GM21360 (cell line): ENCODE measurements around the gene GCNA.

Experiments
- ATAC-seq: cut with Tn5 transposase; IDR thresholded peaks from one replicate; pipeline ENCODE4 v1.9.1; 2021; ENCODE audit warnings: mild to moderate bottlenecking, moderate library complexity; ENCODE audit not compliant: unreplicated experiment

GCNA gene, protein sequence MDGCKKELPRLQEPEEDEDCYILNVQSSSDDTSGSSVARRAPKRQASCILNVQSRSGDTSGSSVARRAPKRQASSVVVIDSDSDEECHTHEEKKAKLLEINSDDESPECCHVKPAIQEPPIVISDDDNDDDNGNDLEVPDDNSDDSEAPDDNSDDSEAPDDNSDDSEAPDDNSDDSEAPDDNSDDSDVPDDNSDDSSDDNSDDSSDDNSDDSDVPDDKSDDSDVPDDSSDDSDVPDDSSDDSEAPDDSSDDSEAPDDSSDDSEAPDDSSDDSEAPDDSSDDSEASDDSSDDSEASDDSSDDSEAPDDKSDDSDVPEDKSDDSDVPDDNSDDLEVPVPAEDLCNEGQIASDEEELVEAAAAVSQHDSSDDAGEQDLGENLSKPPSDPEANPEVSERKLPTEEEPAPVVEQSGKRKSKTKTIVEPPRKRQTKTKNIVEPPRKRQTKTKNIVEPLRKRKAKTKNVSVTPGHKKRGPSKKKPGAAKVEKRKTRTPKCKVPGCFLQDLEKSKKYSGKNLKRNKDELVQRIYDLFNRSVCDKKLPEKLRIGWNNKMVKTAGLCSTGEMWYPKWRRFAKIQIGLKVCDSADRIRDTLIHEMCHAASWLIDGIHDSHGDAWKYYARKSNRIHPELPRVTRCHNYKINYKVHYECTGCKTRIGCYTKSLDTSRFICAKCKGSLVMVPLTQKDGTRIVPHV

DNA sequence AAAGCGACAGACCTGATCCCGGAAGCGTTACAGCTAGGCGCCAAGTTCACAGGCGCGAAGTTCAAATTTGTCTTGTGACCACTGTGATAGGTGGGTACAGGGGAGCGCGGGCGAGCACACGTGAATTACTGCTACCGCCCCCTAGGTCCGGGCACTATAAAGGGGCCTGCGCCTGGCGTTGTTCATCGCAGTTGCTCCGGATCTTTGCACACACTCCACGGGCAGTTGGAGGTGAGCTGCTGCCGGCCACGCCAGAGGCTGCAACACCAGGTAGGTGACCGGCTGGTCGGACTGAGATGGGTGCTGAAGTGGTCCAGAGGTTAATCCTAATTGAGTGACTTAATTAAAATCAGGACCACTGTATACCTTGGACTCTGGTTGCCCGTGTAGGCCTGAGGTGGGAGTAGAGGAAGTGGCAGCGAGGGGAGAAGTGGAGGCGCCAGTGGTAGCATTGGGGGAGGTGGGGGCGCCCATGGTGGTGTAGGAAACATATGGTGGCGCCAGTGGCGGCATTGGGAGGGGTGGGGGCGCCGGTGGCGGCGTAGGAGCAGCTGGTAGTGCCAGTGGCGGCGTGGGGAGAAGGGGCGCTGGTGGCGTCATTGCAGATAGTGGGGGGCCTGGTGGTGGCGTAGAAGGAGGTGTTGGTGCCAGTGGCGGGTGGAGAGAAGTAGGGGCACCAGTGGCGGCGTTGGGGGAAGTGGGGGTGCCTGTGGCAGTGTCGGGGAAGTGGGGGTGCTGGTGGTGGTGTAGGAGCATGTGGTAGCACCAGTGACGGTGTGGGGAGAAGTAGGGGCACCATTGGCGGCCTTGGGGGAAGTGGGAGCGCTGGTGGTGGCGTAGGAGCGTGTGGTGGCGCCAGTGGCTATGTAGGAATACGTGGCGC is at the start of gene GCNA:
Gene GCNA, plus strand, starts transcription at position 185 of the 883 bp plus-strand sequence. CDS start 2,385 bp downstream, outside the sequence.
- ATAC-seq = no peak

DNA sequence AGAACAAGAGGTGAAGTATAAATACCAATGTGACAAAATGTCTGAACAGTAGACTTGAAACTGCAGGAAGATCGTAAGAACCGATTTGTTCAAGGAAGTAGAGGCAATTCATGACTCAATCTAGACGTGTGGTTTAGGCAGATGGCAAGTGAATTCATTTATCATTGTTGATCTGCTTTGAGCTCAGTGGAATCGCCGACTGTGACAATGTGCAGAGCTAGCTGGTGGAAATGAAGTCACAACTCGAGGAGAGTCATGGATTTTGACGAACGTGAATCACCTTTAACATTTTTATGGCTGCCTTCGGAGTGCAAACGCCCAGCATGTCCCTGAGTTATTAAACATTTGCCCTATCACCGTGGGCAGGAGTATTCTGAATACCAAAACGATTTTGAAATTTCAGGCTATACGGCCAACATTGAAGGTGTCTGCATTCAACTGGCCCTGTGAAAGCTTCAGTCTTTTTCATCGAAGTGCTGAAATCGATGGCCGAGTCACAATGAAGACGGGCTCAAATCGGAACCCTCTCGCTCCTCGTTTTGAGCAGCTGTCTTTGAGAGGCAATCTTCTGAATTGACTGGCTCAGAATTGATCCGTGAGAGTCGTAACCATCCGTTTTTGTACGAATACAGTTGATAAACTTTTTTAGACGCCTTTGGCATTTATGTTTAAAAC is 46.0 kb upstream of the GCNA start:
- peak; percentile 17 for ATAC-seq

DNA sequence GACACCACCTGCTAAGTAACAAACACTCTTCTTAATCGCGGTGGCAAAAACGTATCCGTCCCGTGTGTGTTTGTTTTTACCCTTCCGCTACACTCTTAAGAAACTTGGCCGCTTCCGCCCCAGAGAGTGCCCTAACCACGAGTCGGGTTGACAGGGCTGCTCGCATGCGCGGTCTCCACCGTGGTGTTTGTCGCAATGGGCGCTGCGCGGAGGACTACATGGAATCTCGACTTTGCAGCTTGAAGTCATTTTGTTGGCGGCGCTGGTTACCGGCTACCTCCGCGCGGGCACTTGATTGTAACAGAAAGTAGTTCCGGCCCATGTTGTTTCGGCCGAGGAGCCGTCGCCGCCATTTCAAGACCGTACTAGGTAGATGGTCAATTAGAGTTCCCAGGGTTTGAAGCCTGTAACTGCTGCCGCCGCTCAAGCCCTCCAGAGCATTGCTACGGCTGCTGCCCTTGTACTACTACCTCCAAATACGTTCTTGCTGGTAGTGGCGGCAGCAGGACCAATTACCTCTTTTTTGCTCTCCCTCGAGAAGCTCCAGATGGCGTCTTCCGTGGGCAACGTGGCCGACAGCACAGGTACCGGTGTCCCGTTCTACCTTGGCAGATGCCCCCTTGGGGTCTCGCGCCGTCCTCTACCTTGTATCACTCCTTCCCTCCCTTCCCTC is 45.3 kb upstream of the GCNA start, which contains the start of gene OGT:
Gene OGT, plus strand, starts transcription at position 352 of the 673 bp plus-strand sequence. Its CDS starts 196 bp downstream, at position 548.
- peak; percentile 72 for ATAC-seq

DNA sequence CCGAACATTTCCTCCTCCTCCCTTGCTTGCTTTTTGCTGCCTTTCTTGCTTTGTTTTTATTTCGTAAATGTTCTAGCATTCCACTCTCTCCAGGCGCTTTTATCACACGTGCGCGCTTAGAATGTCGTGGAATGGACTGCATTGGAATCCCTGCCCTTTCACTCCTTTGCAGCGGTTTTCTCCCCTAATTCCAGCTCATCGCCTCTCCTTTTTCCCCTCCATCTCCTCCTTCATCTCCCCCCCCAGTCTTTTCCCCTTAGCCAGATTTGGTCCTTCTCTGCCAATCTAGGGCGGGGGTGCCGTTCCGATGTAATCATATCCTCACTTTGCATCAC is 44.8 kb upstream of the GCNA start:
- ATAC-seq = no peak

DNA sequence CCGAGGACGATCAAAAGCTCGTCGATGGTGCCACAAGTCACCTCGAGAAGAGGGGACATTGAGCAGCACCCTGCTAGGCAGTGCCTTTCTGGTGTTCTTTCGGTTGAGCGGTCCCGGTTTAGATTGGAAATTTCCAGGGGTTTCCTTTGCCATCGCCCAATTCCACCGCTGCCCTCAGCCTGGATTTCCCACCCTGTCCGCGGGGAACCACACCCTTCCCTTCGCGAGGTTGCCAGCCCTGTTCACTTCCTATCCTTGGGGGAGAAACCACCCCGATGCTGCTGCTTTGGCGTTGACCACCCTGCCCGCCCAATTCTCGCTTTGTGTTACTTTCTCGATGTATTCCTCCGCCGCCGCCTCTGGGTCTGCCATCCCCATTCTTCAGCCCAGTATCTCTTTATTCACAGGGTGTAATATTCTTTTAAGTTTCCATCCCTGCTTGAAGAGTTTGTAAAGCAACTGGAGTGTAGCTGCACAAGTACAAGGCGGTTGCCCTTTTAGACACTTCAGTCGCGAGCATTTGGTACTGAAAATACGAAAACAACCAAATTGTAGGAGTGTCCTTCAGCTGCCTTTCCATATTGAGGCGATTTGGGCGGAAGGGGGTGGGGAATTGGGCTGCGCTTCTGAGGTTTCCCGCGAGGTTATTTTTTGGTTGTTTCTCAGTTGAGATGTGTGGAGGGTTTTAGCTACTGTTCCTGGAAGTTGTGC is 44.2 kb upstream of the GCNA start:
- no peak for ATAC-seq

DNA sequence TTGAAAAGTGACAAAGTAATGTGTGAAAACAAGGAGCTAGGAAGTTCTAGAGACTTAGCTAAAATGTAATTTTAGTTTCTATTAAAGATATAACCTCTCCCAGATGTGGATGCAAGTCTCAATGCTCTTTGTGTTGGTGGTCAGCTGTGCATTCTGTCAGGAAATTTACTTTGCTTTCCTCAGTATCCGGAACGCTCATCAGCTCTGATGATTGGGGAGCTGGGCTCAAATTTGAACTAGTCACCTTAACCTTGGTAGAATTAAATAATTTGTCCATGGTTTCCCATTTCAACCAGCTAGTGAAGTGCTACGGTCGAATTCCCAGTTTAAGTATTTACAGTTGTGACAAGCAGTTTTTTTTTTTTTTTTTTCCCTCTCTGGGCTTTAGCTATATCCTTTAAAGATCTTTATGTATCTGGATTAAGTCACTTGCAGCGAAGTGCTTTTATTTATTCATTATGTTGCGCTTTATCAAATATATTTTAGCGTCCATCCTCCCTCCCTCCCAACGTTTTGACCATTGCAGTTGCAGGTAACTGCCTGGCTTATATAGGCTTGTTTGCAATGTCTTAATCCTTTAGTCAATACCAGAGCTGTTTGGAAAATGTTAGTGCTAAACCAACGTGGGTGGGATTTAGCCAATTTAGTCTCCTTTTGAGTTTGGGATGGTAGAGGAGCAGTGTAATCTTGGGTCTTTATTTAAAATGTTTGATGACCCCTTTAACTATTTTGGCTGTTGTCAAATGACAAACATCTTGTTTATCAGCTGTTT is 43.3 kb upstream of the GCNA start:
- ATAC-seq = no peak

DNA sequence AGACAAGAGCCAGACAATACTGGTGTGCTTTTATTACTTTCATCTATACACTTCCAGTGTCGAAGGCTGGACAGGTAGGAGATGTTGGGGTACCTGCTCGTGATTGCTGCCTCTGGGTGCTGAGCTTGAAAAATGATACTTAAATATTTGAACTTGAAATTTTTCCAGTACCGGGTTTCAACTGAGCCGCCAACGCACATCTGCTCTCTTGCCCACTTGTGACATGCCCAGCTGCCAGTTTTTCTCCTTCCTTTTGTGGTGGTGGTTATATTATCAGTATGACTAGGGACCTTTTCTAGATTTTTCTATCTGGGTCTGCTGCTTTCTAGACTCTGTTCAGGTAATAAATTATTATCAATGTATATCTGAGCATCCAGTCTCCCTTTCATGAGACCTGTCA is 42.0 kb upstream of the GCNA start:
- no peak for ATAC-seq

DNA sequence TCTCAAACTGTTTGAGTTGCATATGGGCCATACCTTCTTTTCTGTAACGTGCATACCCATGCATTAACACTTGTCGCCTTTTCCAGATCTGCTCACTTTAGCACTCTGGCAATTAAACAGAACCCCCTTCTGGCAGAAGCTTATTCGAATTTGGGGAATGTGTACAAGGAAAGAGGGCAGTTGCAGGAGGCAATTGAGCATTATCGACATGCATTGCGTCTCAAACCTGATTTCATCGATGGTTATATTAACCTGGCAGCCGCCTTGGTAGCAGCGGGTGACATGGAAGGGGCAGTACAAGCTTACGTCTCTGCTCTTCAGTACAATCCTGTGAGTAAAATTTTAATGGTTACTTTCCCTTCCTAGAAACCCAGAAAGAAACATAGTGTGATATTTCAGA is 40.5 kb upstream of the GCNA start:
- no peak for ATAC-seq

DNA sequence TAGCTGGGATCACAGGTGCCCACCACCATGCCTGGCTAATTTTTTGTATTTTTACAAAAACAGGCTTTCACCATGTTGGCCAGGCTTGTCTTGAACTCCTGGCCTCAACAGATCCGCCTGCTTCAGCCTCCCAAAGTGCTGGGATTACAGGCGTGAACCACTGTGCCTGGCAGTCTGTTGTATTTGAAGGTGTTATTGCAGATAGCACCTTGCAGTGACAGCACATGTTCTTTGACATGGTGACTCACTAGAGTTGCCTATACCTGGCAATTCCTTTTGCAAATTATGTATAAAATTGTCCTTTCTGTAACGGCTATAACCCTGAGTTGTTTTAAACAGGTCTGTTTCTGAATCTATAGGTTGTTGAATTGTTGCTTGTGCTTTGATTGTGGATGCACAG is 37.4 kb upstream of the GCNA start:
- peak; percentile 11 for ATAC-seq

DNA sequence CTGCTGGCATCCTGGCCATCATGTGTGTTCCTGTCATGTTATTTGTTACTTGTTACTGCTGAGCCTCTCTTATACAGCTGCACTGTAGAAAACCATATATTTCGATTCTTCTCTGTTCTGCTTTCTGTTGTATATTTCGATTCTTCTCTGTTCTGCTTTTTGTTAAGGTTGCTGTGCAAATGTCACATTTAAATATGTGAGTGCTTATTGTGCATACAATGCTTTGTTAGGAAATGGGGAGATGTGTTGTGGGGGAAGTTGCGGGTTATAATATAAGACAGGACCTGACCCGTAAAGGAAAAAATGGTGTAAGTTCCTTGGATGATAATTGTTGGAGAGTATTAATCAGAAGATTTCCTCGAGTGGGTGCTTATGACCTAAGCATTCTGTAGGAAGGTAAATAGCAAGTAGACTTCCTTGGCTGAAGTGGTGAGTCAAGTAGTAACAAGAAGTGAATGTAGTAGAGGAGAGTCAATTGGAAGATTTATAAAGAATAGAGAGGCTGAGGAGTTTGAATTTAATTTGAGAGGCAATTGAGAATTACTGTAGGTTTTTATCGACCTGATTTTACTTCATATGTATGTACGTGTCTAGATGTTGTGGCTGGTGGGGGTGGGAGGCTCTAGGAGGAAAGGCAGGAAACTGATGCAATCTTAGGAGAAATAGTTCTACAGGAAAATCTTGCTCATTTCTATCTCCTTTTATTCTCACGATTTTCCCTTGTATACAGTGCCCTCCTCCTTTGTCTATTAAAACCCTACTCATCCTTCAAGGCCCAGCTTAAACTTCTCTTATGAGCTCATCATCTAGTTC is 36.8 kb upstream of the GCNA start:
- peak; percentile 77 for ATAC-seq

DNA sequence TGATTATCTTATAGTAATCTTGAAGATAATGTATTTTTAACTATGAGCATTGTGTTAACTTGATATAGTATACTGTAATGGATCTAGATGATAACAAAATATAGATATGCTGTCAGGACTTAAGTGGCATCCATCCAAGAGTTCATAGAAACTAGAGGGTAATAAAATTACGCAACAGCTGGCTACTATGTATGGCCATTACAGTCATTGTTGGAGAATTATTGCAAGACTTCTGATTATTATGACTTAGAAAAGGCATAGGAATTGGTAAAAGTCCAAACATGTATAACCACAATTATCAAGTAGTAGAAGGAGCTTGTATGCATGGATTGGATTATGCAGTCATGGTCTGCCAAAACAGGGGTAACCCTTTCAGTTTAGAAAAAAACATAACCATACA is 35.8 kb upstream of the GCNA start:
- no peak for ATAC-seq

DNA sequence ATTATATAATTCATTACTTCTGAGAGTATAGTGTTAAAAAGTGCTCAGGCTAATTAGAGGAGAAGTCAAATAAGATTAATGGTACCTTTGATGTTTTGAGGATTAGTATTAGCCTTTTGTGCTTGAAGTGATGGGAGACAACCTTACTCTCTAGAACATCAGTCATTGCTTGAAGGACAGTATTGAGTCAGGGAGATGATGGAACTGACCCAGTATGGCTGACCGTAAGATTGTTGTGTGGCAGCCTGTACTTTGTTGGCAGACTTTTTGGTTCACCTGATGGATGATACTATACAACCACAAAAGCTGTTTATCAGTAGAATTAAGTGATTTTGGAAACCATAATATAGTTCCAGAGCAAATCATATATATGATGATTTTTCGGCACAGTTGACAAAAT is 35.4 kb upstream of the GCNA start:
- ATAC-seq = no peak

DNA sequence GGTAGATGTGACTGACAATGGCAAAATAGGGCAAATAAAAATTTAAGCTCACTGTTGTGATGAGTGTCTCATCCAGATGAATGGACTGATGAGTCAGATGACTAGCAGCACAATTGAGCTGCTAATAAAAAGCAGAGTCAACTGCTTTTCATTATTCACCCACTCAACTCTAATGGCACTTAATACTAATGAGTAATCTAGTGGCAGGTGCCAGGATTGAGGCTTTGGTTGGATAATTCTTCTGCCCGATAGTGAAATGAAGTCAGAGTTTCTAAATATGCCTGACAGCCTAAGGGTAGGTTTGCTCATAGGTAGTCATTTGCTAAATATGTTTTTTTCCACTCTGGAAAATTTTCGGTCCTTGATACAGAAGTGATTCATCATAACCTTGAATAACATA is 34.9 kb upstream of the GCNA start:
- ATAC-seq = no peak

DNA sequence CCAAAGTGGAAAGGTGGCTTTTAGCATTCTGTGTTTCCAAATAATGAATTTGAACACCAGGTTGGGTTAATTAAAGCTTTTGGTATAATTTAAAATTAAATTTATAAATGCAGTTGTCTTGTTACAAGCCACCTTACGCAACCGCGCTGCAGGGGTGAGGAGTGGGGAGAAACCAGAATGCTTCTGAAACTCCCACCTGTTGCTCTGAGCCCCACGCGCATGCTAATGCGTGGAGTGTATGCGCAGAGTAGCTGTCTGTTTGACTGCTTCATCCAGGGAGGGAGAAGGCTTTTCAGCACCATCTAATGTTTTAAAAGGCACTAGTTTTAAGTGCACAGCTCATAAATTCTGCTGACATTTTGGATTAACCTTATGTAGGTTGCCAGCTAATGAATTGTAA is 32.9 kb upstream of the GCNA start:
- no peak for ATAC-seq

DNA sequence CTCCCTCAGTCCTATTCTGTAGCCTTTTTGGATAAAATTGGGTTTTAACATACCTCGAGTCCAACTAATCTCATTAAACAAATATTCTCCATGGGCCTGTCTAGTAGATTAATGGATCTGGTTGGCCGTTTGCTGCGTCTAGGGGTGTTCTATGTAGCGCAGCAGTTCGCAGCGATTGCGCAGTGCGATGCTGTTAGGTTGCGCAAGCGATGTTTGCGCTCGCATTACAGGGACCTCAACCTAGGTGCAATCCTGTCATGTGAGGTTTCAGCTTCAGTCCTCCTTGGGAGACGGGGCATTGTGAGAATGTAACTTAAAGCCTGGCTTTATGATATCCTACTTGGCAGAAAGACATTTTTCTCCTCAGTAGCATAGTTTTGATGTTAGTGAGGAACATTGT is 31.4 kb upstream of the GCNA start:
- no peak for ATAC-seq

DNA sequence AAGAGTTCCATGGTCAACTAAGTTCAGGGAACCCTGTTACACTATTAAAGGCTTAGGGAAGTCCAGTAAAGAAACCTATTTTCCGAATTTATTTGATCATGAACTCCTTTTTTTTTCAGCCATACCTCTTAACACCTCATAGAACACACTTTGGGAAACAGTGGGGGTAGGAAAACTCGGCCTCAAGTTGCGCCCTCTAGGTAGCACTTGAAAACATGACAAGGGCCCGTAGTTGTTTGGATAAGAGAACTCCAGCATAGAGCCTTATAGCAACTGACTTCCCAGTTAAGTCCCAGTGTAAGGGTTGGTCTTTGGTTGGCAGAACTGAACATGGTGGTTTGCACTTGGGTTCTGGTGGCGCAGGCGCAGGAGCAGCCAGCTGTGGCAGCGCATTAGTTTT is 30.9 kb upstream of the GCNA start:
- no peak for ATAC-seq

DNA sequence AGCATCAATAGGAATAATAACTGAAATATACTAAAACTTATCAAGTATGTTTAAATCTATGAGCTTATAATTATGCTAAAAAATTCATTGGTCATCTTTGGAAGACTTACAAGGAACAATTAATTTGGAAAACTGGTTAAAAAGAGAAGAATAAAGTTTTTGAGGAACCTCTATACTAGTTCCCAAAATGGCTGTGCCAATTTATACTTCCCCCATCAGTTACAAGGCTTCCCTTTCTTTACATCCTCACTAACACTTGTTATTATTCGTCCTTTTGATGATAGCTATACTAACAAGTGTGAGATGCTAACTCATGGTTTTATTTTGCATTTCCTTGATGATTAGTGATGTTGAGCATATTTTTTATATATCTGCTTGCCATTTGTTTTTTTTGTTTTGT is 28.3 kb upstream of the GCNA start:
- no peak for ATAC-seq

DNA sequence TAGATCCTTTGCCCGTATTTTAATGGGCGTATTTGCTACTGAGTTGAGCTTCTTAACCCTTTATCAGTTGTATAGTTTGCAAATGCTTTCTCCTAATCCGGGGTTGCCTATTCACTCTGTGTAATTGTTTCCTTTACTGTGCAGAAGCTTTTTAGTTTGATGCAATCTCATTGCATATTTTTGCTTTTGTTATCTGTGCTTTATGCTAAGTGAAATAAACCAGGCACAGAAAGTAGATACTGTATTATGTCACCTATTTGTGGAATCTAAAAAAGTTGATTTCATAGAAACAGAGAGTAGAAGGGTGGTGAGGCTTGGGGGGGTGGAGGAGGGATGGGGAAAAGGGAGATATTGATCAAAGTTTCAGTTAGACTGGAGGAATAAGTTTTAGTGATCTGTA is 27.7 kb upstream of the GCNA start:
- ATAC-seq = no peak
